ENCODE data around the gene RNF44.

- TF ChIP-seq POLR2AphosphoS5 (IDR thresholded peaks at IDR 0.05; ENCODE audit: borderline replicate concordance, low read depth, low read length) (no peak), EZH2 (IDR thresholded peaks at IDR 0.05) (no peak), FOXP2 (optimal IDR thresholded peaks at IDR 0.05; ENCODE audit: control extremely low read depth, extremely low read length, insufficient read depth) (no peak)
Measured at GRCh38 chr5:176517053-176517661, 20.0 kb downstream of the RNF44 start.

All from SK-N-MC (cell line).